NOMO-1 treated with dmso at 0.1 percent for 144 hours (cell line): ENCODE data around the gene ARFGAP2.

ENCODE experiments used
- DNase-seq: peaks from one replicate; lab custom pipeline; 2025; ENCODE audit not compliant: unreplicated experiment; lab: John Stamatoyannopoulos, UW

The ARFGAP2 gene

DNA sequence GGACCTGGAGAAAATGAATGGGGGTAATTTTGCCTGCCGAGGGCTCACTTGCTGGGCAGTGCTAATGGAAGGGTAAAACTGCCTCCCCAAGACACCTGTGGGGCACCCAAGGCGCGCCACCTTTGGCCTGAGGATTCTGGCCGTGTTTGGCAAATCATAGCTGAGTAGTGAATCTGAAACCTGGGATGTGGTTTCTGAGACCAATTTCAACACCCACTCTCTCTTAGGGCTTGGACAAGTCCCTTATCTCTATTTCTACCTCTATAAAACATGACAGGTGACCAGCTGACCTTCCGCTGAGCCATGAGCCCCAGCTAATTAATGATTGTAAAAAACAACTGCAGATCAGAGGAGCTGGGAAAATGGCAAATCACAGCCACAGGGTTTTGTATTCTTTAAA lies 11.0 kb upstream of the ARFGAP2 start:
- no peak for DNase-seq

DNA sequence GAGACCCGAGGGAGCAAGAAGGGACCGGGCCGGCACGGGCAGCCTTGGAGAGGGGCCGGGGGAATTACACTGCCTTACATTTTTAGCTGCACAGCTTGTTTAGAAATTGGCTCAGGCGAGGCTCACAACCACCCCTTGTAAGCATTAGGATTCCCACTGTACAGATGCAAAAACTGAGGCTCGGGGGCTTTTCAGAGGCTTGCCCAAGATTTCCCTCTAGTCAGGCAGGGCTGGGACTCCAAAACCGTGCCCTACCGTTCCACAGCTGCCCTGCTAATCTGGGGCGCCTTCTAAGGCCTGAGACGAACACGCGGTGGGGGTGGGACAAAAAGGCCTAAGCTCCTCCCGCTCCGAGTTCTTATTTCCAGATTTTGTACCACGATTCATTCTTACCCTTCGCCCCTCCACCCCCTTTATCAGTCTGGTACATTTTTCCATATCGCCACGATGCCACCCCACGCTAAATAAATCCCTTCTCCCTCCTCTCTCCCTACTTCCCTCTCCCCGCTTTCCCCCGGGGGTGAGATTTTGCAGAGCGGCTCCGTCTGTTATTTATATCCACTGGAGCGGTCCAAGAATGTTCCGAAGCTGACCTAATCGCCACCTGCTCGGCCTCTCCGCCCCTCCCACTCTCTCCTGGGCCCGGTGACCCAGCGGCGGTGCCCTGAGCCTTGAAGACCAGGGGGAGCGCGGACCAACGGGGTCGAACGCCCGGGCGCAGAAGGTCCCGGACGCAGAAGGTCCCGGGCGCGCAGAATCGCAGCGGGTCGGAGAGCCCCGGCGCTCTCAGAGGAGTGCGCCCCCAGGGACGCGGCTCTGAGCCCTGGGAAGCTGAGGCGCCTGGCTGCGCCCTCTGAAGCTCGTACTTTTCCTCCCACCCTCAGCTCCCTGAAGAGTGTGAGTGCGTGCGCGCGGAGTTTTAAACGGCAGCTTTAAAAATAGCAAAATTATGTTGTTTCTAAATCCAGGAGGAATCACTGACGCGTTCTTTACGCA lies 10.3 kb upstream of the ARFGAP2 start:
- DNase-seq = no peak

DNA sequence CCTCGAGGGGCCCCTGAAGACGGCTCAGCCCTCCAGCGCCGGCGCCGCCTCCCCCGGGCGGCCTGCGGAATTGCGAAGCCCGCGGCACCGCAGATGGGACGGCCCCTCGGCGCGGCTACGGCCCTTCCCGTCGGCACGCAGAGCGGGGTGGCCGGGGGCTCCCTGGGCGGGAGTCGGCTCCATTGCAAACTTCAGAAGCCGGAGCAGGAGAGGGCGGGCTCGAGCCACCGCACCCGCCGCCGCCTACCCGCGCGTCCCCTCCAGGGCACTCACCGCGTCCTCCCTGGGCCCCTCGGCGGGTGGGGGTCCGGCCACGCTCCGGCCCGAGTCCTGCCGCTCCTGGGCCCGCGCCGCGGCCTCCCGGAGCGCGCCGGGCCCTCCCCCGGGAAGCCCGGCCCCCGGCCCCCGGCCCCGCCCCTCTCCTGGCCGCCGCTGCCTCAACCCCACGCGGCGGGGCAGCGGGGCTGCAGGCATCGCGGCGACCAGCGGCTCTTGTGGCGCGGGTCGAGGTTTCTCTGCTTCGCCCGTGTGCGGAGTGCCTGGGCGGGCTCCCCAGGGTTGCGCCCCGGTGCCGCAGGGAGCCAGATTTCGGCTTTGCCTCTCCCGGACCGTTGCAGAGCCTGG lies 9.5 kb upstream of the ARFGAP2 start, which contains the start of gene PACSIN3:
TSS of gene PACSIN3 (minus strand) at position 359 of the 624 bp plus-strand sequence. CDS start 3,707 bp downstream, outside the sequence.
- no peak for DNase-seq

DNA sequence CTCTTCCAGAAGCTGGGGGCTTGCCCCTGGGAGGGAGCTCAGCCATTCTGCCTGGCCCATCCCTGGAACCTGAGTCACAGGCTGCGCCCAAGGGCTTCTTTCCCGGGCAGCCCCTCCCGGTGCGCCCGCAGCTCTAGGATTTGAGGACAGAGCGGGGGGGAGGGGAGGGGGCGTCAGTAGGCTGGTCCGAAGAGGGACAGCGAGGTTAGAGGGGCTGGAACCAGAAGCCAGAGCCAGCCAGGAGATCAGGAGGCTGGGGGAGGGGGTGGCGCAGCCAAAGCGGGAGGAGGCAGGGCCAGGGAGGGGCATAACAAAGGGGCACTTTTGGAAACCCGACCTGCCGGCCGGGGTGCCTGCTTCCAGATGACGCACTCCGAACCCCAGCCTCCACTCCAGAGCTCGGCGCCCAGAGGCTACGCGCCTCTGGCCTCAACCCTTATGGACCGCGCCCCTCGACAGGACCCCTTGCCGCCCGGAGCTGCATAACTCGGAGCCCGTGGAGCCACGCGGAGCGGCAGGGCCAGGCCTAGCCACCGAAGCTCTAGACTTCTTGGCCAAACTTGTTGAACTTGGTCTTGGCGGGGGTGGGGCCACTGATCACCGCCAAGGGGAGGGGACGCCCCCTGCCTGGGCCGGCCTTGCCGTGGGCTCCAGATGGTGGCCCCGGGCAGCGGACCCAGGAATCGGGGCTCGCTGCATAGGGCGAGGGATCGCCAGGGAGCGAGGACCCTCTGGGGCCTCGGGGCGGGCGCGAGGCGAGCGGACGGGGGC lies 8.8 kb upstream of the ARFGAP2 start:
- DNase-seq = no peak

DNA sequence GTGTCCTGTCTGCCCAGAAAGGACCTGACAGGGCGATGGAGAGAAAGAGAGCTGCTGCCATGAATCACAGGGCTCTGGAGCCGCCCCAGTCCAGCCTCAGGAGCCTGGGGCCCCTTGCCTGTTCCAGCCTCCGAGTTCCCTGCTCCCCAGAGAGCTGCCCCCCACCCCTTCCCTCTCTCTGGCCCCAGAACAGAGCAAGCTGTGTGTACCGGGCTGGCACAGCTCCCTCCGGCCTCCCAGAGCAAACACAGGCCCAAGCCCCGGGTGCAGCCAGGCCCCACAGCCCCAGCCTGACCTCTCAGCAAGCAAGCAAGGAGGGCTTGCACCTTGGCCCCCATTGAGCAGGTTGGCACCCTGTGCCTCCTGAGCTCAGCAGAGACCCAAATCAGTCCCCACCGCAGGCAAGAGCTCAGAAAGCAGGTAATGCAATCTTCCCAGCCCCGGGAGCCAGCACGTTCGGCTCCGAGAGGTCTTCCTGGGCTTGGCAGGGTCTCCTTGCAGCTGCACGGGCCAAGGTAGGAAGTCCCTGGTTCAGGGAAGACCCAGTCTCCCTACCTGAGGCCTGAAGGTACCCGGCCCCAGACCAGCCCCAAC lies 8.1 kb upstream of the ARFGAP2 start:
- no peak for DNase-seq

DNA sequence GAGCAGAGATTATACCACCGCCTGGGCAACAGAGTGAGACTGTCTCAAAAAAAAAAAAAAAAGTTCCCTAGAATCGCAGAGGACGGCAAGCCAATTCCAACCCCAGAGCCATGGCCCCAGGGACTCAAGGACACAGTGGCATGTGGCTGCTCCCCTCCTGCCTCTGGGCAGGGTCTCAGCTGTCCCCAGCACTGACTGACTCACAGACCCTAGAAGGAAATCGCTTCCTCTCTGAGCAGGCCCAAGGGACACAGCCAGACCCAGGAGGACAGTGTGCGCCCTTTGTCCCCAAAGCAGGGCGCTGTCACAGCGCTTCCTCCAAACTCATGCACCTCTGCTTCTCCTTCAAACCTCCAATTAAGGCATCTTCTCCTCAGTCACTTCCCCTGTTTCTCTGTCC lies 7.3 kb upstream of the ARFGAP2 start:
- no peak for DNase-seq

DNA sequence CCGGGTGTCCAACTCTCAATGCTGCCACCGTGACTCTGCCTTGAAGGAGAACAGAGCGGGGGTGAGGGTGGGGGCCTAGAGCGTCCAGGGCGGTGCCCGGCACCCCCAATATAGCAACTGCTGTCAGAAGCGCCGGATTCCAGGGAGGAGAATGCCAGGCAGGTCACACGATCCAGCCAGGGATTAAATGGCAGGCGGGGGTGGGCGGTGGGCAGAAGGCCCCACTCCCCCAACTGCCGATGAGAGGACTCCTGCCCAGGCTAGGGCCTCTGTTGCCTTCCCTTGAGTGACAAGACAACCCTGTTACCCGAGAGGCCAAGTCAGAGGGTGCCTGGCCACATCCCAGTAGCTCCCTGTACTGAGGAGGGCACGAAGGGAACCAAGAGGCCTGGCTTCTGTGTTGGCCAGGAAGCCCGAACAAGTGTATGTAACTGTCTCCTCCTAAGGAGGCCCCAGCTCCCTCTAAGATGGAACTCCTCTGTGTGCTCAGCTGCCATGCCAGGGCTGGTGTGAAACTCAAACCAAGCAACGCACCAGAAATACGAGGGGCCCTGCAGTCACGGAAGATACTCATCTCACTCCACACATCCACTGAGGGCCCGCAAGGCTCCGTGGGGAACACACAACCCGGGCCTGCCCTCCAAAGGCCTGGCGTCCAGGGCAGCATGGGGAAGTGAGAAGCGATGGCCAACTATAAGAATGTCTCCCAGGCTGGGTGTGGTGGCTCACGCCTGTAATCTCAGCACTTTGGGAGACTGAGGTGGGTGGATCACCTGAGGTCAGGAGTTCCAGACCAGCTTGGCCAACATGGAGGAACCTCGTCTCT lies 6.6 kb upstream of the ARFGAP2 start:
- DNase-seq = no peak

DNA sequence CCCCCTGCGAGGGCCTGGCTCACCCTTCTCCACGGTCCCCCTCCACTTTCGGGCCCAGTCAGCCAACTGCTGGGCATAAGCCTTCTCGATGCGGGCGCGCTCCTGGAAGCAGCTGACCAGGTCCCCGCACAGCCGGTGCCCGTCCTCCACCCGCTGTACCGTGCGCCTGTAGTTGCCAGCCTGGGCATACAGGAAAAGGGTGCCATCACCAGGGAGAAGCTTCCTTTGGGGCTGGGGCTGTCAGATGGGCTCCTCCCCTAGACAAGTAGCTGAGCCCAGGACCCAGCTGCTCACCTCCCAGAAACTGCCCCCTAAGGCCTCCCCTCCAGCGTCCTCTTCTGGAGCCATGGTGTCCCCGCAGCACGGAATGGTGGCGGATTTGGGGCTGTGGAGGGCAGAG lies 5.7 kb upstream of the ARFGAP2 start:
- DNase-seq = no peak

DNA sequence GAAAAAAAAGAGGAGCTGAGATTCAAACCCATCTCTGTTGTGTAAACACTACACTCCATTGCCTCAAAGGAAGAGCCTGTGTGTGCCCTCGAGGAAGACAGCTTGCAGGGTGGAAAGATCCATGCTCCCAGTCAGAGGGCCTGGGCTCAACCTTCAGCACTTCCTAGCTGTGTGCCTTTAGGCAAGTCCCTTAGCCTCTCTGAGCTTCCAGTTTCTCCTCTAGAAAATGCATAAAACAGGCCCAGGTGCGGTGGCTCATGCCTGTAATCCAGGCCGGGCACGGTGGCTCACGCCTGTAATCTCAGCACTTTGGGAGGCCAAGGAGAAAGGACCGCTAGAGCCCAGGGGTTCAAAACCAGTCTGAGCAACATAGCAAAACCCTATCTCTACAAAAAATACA lies 4.6 kb upstream of the ARFGAP2 start:
- DNase-seq = no peak

DNA sequence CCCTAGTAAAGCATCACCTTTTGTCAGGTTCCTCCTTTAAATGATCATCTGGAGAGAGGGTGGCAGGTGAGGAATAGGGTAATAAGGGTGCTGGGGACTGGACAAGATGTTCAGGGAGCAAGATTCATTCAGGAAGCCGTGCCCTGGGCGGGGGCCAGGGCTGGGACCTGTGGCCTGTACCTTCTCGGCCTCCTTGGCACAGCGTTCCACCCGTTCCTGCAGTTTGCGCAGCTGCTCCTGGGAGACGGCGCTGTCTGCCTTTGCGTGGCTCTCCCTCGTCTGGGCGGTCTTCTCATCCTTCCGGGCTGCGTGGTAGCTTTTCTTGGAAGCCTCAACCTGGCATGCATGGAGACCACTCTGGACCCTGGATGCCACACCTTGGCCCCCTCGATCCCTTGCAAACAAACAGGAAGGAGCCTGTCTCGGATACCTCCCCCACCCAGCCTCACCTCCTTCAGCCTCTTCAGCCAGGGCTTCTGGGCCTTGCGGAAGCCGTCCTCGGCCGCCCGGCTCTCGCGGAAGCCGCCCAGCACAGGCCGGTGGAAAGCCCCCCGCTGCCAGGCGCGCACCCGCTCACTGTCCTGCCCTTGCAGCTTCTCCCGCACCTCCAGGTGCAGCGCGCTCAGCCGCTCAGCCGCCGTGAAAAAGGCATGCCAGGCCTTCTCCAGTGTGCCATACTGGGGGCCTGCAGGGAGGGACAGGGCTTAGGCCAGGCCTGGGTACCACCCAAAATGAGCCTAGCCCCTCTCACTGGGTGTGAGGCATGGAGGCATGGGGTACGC lies 3.5 kb upstream of the ARFGAP2 start:
- no peak for DNase-seq

DNA sequence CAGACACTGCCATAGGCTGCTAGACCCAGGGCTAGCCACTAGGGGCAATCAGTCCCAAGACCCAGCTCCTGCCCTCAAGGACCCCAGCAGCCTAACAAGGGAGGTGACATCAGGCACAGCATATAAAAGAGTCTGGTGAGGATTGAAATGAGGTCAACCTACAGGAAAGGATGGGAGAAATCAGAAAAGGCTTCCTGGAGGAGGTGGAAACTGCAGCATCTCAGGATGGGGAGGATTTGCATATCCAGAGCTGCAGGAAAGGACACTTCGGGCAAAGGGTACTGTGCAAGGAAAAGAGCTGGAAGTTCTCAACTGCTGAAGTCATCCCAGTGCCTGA lies 2.9 kb upstream of the ARFGAP2 start:
- no peak for DNase-seq

DNA sequence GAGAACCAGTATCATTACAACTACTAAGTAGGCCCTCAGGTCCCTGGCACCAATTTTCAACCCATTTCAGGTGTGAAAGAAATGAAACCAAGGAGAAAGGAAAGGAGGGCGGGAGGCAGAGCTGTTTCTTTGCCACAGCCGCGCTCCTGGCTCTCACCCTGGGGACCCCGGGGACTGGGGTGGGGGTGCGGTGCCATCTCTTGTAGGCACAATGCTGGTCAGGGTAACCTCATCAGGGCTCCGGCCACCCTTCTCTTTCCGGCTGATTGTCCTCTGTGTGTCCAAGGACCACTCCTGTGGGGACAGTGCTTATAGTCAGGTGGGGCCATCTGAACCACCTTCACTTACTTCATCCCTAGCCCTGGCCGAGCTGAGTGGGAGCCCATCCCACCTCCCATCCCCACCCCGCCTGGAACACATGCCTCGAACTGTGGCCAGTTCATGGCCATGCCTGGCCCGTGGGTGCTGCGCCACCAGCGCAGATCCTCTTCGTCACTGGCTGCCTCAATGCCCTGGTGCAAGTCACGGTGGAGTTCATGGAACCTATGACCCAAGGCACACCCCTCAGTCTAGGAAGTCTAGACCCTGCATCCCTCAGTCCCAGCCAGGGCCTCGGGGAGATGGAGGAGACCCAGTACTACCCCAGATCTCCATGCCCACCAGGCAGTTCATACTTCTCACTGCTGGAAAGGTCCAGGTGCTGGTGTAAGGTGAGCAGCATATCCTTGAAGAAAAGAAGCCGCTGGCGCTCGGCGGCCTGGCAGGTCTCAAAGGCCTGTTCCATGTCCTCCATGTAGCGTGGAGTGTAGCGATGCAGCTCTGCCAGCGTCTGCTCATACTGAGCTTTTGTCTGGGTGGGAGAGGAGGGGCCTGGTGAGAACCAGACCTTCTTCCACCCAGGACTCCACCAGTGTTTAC lies 2.3 kb upstream of the ARFGAP2 start:
- DNase-seq = no peak

DNA sequence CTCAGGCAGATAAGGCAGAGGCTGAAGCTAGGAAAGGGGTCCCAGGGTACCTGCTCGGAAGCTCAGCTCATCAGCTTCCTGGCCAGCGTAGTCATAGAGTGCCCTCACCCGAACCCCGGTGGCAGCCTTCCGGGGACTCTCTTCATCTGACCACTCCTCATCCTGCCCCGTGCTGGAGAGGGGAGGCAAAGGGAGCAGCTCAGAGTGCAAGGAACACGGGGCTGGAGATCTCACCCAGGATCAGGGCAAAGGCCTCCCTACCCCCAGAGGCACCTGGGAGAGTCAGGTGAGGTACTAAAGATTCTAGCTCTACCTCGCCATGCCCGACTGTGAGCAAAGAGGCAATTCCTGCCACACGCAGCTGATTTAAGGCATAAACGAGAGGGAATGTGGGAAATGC lies 1.6 kb upstream of the ARFGAP2 start:
- no peak for DNase-seq

DNA sequence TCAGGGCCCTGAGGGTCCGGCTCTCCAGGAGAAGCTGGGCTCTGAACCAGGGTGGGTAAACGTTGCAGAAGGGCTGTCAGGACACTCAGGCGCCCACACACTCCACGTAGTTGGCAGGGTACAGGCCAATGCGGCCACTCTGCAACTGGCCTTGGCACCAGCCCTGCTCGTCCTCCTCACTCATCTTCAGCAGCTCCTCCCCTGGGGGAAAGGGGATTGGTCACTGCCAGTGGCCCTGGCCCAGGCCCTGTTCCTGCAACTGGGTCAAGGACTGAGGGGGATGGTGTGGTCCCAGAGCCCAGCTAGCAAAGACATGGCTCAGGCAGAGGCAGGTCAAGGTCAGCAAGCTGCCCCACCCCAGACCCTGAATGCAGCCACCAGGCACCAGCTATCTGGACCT lies 1.2 kb upstream of the ARFGAP2 start:
- no peak for DNase-seq

DNA sequence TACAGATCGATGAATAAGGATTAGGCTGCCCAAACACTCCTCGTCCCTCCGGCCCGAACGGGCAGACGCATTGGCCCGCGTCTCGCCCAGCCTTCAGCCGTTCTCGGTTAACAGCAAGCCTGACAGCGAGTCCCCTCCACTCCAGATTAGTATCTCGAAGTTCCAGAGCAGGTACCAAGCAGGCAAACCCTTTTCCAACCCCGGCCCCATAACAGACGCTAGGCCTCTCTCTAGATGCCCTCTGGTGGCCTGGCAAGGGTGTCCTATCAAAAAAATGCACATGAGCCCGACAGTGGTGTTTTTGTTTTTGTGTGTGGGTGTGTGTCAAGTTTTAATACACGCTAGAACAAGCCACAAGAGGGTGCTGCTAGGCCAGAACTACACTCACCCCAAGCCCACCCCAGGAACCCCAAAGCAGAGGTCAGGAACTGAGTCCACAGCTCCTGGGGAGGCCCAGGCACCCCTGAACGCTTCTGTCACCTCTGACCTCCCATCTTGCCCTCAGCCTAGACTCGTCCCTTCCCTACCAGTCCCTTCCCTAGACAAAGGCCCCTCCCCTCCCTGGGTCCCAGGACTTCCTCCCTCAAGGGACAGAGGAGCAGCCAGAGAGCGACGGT lies 658 bp upstream of the ARFGAP2 start:
- peak; percentile 77 for DNase-seq

DNA sequence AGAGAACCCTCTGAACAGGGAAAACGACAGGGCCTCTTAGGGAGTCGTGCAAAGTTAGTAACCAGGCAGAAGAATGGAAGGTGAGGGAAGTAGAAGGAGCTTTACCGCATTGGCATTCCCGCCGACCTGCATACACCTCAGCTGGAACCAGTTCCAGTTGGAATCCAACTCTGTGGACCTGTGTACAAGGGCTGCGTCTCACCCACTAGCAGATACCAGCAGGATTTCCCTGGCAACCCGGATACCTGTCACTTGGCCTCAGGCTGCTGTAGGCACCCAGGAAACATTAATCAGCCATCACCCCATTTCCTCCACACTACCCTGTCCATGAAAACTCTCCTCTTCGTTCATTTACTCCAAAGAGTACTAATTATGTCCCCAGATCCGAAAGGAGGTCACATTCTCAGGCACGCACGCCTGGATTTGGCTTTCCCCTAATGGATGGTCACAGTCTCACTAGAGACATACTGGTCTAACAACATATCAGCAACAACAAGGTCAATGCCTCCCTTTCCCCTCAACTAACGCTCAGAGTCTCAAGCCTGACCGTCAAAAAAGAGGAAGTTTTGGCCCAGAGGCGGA lies 842 bp downstream of the ARFGAP2 start:
- DNase-seq = peak; percentile 52

DNA sequence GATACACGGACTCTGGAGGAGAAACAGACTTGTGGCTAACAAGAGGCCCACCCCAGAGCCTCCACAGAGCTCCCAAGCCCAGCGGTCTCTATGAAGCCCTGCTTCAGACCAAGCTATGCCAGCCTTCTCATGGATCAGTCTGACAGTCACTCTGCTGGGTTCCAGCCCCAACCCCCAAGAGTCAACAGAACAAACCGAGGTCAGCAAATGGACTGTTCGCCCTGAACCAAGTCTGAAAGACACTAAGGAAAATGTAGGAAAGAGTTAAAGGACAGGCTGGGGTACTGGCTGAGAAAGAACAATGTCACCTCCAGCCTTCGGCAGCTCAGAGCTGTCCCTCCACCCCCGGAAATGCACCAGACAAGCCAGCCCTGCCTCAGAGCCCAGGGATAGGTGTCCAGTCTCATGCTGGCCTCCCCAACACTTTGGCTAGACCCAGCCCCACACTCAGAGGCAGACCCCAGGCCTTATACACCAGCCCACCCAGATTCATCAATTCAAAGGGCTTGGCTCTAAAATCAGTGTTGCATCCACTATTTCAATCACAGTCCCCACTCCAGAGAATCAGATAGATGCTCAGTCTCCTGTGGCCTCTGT lies 3.8 kb downstream of the ARFGAP2 start:
- no peak for DNase-seq
